H1 (cell line): ENCODE data around the gene SPTB. TPM values are rescaled to one million over a fixed set of nuclear protein-coding genes. Genes with fewer than 3 reads are reported as not detected.

ENCODE experiments used
- CTCF ChIA-PET: fragments of 300-600 bp; sonication (Branson Sonifier 250); formaldehyde crosslinking; loops from one replicate; lab custom pipeline; 2021; ENCODE audit not compliant: partially characterized antibody; lab: Charles Lee
- POLR2A ChIA-PET: fragments of 300-600 bp; sonication (Branson Sonifier 250); formaldehyde crosslinking; loops from one replicate; lab custom pipeline; 2021; ENCODE audit warnings: inconsistent platforms; ENCODE audit not compliant: partially characterized antibody; lab: Charles Lee
- DNase-seq, 2 experiments: peaks; one replicate each; pipeline versions ENCODE4 v3.0.0 to v3.0.0-alpha.2; 2010 to 2022; ENCODE audit warnings: low spot score in 2 of 2, low read depth in 1 of 2, mixed read lengths in 1 of 2
- FAIRE-seq: peaks from 2 replicates; lab custom pipeline; 2011; peaks lifted over from hg19 to GRCh38; lab: Jason Lieb, UNC
- H2AFZ ChIP-seq: 2 replicates; pipeline ENCODE4 v1.8.1; 2012; ENCODE audit warnings: low read length, inconsistent platforms
- H2AK5ac ChIP-seq: 2 replicates; pipeline ENCODE4 v1.6.1; 2013; ENCODE audit warnings: low read depth, low read length
- H2BK120ac ChIP-seq: replicated peaks from 2 replicates; pipeline ENCODE3; 2013; ENCODE audit warnings: low read depth, low read length, inconsistent platforms
- H2BK12ac ChIP-seq: 2 replicates; pipeline ENCODE4 v1.6.1; 2013; ENCODE audit warnings: low read depth, low read length
- H2BK15ac ChIP-seq: 2 replicates; pipeline ENCODE4 v1.6.1; 2013; ENCODE audit warnings: low read length
- H2BK20ac ChIP-seq: 2 replicates; pipeline ENCODE4 v1.6.1; 2013; ENCODE audit warnings: low read length
- H2BK5ac ChIP-seq: 2 replicates; pipeline ENCODE4 v1.6.1; 2013; ENCODE audit warnings: low read depth, low read length
- H3K14ac ChIP-seq: 2 replicates; pipeline ENCODE4 v1.6.1; 2013; ENCODE audit warnings: inconsistent platforms; ENCODE audit not compliant: insufficient read length
- H3K18ac ChIP-seq: 2 replicates; pipeline ENCODE4 v1.6.1; 2013; ENCODE audit warnings: low read length; ENCODE audit errors: extremely low read depth
- H3K23ac ChIP-seq: 2 replicates; pipeline ENCODE4 v1.6.1; 2013; ENCODE audit warnings: inconsistent platforms; ENCODE audit not compliant: insufficient read length
- H3K23me2 ChIP-seq: 2 replicates; pipeline ENCODE4 v1.6.1; 2013; ENCODE audit warnings: low read depth, low read length
- H3K27ac ChIP-seq: 2 replicates; pipeline ENCODE4 v1.6.1; 2011; ENCODE audit warnings: low read depth, low read length, inconsistent platforms
- H3K27me3 ChIP-seq, 4 experiments: replicated peaks in 1 of 4; 1 replicate in 1 of 4; 2 replicates in 3 of 4; pipeline versions ENCODE4 v1.6.1 to v1.8.1; 2011 to 2013; ENCODE audit warnings: low read length in 3 of 4, mild to moderate bottlenecking in 3 of 4, inconsistent platforms in 2 of 4, mixed read lengths in 2 of 4, moderate library complexity in 1 of 4; ENCODE audit not compliant: control insufficient read depth in 3 of 4, insufficient read depth in 3 of 4; ENCODE audit errors: extremely low read depth in 1 of 4
- H3K36me3 ChIP-seq, 4 experiments: 2 replicates each; pipeline versions ENCODE4 v1.6.1 to v1.8.1; 2011 to 2013; ENCODE audit warnings: mild to moderate bottlenecking in 4 of 4, low read length in 3 of 4, moderate library complexity in 2 of 4, control low read depth in 1 of 4, inconsistent platforms in 1 of 4; ENCODE audit not compliant: insufficient read depth in 4 of 4, control insufficient read depth in 2 of 4
- H3K4ac ChIP-seq: replicated peaks from 2 replicates; pipeline ENCODE3; 2013; ENCODE audit warnings: low read length, low read depth, mixed read lengths, inconsistent platforms; ENCODE audit not compliant: insufficient read length
- H3K4me1 ChIP-seq, 4 experiments: replicated peaks in 1 of 4; 1 replicate in 1 of 4; 2 replicates in 3 of 4; pipeline versions ENCODE4 v1.6.1 to v1.8.1; 2011 to 2013; ENCODE audit warnings: low read length in 3 of 4, inconsistent platforms in 2 of 4, mixed read lengths in 1 of 4; ENCODE audit not compliant: insufficient read depth in 4 of 4, control insufficient read depth in 3 of 4
- H3K4me2 ChIP-seq, 2 experiments: 2 replicates each; pipeline versions ENCODE4 v1.6.1 to v1.8.1; 2011 to 2013; ENCODE audit warnings: low read depth in 2 of 2, low read length in 2 of 2, control low read depth in 1 of 2, inconsistent platforms in 1 of 2, mild to moderate bottlenecking in 1 of 2; ENCODE audit not compliant: insufficient read depth in 1 of 2
- H3K4me3 ChIP-seq, 4 experiments: fragments of 200-600, 300-600 bp in 1 of 4; sonication (generic), shearing (Covaris generic), sonication (Bioruptor Twin) in 1 of 4; 2 replicates each; pipeline versions ENCODE4 v1.5.1 to v1.8.1; 2011 to 2016; ENCODE audit warnings: low read length in 4 of 4, low read depth in 3 of 4, control low read depth in 2 of 4, inconsistent platforms in 2 of 4, mild to moderate bottlenecking in 2 of 4, mixed read lengths in 1 of 4, moderate library complexity in 1 of 4; ENCODE audit not compliant: insufficient read depth in 2 of 4; ENCODE audit errors: extremely low read depth in 1 of 4
- H3K56ac ChIP-seq: replicated peaks from 2 replicates; pipeline ENCODE3; 2013; ENCODE audit warnings: low read depth, mild to moderate bottlenecking, mixed read lengths, low read length, inconsistent platforms; ENCODE audit not compliant: insufficient read length
- H3K79me1 ChIP-seq: 2 replicates; pipeline ENCODE4 v1.6.1; 2013; ENCODE audit warnings: low read depth, low read length, control low read depth
- H3K79me2 ChIP-seq, 2 experiments: 2 replicates each; pipeline versions ENCODE4 v1.6.1 to v1.8.1; 2012 to 2013; ENCODE audit warnings: low read length in 2 of 2, mild to moderate bottlenecking in 2 of 2, inconsistent platforms in 1 of 2; ENCODE audit not compliant: insufficient read depth in 2 of 2, control insufficient read depth in 1 of 2
- H3K9ac ChIP-seq, 4 experiments: replicated peaks in 1 of 4; 1 replicate in 1 of 4; 2 replicates in 3 of 4; pipeline versions ENCODE4 v1.6.1 to v1.8.1; 2011 to 2013; ENCODE audit warnings: low read depth in 3 of 4, low read length in 3 of 4, control low read depth in 2 of 4, mild to moderate bottlenecking in 2 of 4, moderate library complexity in 2 of 4, inconsistent platforms in 1 of 4; ENCODE audit errors: extremely low read depth in 1 of 4
- H3K9me3 ChIP-seq, 2 experiments: 2 replicates each; pipeline versions ENCODE4 v1.6.1 to v1.8.1; 2012 to 2013; ENCODE audit warnings: mild to moderate bottlenecking in 2 of 2, moderate library complexity in 2 of 2, control low read depth in 1 of 2, inconsistent platforms in 1 of 2, low read depth in 1 of 2, low read length in 1 of 2, mixed read lengths in 1 of 2; ENCODE audit not compliant: insufficient read depth in 2 of 2
- H4K20me1 ChIP-seq, 2 experiments: replicated peaks in 1 of 2; 2 replicates each; pipeline versions ENCODE3 to v1.8.1; 2011 to 2013; ENCODE audit warnings: inconsistent platforms in 2 of 2, low read length in 2 of 2, mild to moderate bottlenecking in 1 of 2; ENCODE audit not compliant: insufficient read depth in 2 of 2, control insufficient read depth in 1 of 2
- H4K5ac ChIP-seq: 2 replicates; pipeline ENCODE4 v1.6.1; 2013; ENCODE audit warnings: low read length, low read depth, mixed read lengths, inconsistent platforms; ENCODE audit not compliant: insufficient read length
- H4K8ac ChIP-seq: 2 replicates; pipeline ENCODE4 v1.8.0; 2013; ENCODE audit warnings: mild to moderate bottlenecking, moderate library complexity, low read length, inconsistent platforms; ENCODE audit not compliant: insufficient read depth; ENCODE audit errors: extremely low read depth
- H4K91ac ChIP-seq: replicated peaks from 2 replicates; pipeline ENCODE3; 2013; ENCODE audit warnings: low read length, mixed read lengths, inconsistent platforms; ENCODE audit not compliant: insufficient read length
- BCL11A ChIP-seq, 2 experiments: IDR thresholded peaks; one replicate each; pipeline ENCODE4 v1.6.1; 2011; ENCODE audit warnings: low read depth in 2 of 2, low read length in 2 of 2, mild to moderate bottlenecking in 2 of 2
- CBX8 ChIP-seq: fragments of 300-800, 300-1000 bp; sonication (generic); IDR thresholded peaks from 2 replicates; pipeline ENCODE4 v1.7.1; 2016; ENCODE audit warnings: low read depth, low read length, borderline replicate concordance
- CEBPB ChIP-seq: IDR thresholded peaks from 2 replicates; pipeline ENCODE4 v1.6.1; 2012; ENCODE audit warnings: low read depth, low read length
- GABPA ChIP-seq: IDR thresholded peaks from 2 replicates; pipeline ENCODE4 v1.6.1; 2011; ENCODE audit warnings: mild to moderate bottlenecking, low read length, moderate library complexity, borderline replicate concordance; ENCODE audit not compliant: insufficient read depth
- POLR2A ChIP-seq, 2 experiments: IDR thresholded peaks; 1 replicate in 1 of 2; 2 replicates in 1 of 2; pipeline ENCODE4 v1.6.1; 2011; ENCODE audit warnings: low read depth in 2 of 2, low read length in 2 of 2, mild to moderate bottlenecking in 2 of 2; ENCODE audit errors: control extremely low read depth in 1 of 2
- RXRA ChIP-seq: IDR thresholded peaks from 2 replicates; pipeline ENCODE4 v1.6.1; 2011; ENCODE audit warnings: low read depth, mild to moderate bottlenecking, low read length, moderate library complexity; ENCODE audit not compliant: insufficient read depth
- SIN3A ChIP-seq, 2 experiments: IDR thresholded peaks in 1 of 2; conservative IDR thresholded peaks in 1 of 2; 2 replicates each; pipeline ENCODE4 v1.6.1; 2011 to 2012; ENCODE audit warnings: low read length in 2 of 2, improper control_type of control experiment in 1 of 2, low read depth in 1 of 2, mild to moderate bottlenecking in 1 of 2
- SIX5 ChIP-seq: IDR thresholded peaks from 2 replicates; pipeline ENCODE4 v1.6.1; 2011; ENCODE audit warnings: mild to moderate bottlenecking, low read depth, low read length
- SRF ChIP-seq: IDR thresholded peaks from 2 replicates; pipeline ENCODE4 v1.6.1; 2011; ENCODE audit warnings: mild to moderate bottlenecking, low read depth, low read length, moderate library complexity
- WGBS, 2 experiments: shearing (Covaris generic) in 1 of 2; methylation state at CpG; one replicate each; pipeline versions ENCODE4 v1.1.6 to v1.1.7; 2013 to 2015; ENCODE audit warnings: low lambda C conversion rate in 2 of 2, mixed read lengths in 2 of 2, inconsistent platforms in 1 of 2, low coverage in 1 of 2, missing lambda C conversion rate in 1 of 2; ENCODE audit not compliant: insufficient replicate concordance in 2 of 2, insufficient coverage in 1 of 2, insufficient read length in 1 of 2; ENCODE audit errors: extremely low coverage in 1 of 2, missing lambda C conversion rate in 1 of 2; 5-methylcytosine and 5-hydroxymethylcytosine counted together
- polyA plus RNA-seq, 7 experiments: library from polyadenylated mRNA; depleted of rRNA in 3 of 7; stranded (reverse) in 5 of 7; unstranded in 2 of 7; fragments of >200 nt in 5 of 7; fragments of 200-250 nt in 2 of 7; gene quantifications; 1 replicate in 5 of 7; 2 replicates in 1 of 7; 4 replicates in 1 of 7; pipeline versions ENCODE4 v1.2.1 to v1.2.3, GENCODE V29; 2011 to 2013; ENCODE audit warnings: missing spikeins in 2 of 7, mixed read lengths in 2 of 7
- total RNA-seq: library from RNA; stranded (reverse); fragmentation: NEBNext Ultra II Directional; extraction: Animal tissue kit (Norgen Biotek cat#: 25700); gene quantifications from 2 replicates; pipeline ENCODE4 v1.2.1, GENCODE V29; 2021
- TF ChIP-seq, protein P1 (sequence below), 3 experiments: IDR thresholded peaks; 1 replicate in 2 of 3; 2 replicates in 1 of 3; pipeline versions ENCODE4 v1.5.1 to v1.6.1; 2011; ENCODE audit warnings: low read length in 3 of 3, mild to moderate bottlenecking in 3 of 3, inconsistent platforms in 2 of 3, low read depth in 1 of 3, moderate library complexity in 1 of 3; ENCODE audit not compliant: insufficient read depth in 1 of 3; ENCODE audit errors: control extremely low read depth in 1 of 3
- TF ChIP-seq, protein P2 (sequence below): IDR thresholded peaks from 2 replicates; pipeline ENCODE4 v1.6.1; 2012; ENCODE audit warnings: inconsistent platforms

The SPTB gene
- total and polyA plus RNA-seq, 2 of the 8 experiments (the other 6 are each of a cell fraction or from before 2014, with no cell fraction given) = 0.30 to 2.4 TPM

DNA sequence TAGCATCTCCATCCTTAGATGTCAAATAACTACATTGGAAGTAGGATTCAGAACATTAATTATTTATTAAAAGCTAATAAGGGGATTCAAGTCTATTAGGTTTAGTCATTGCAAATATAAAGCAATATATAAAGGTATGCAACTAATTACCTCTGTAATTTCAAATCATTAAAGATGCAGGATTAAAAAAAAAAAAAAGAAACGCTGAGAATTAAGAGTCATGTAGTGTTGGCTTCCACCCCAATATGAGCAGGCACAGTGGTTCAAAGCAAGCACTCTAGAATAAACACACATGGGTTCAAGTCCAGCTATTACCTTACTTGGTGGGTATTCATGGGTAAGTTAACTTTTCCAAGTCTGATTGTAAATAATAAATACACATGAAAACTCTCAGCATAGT lies 10.9 kb downstream of the SPTB start:
- Histone ChIP-seq H2BK12ac (no peak overlapping the region), H4K8ac (no peak overlapping the region), H4K20me1 (no peaks in the 10 kb centered on the region), H3K4me1 (peaks cover 0 to 12% (median 3%) of the 10 kb centered on the region in 4 experiments; a peak in 3 of 7 replicates), H3K79me1 (no peaks in the 10 kb centered on the region), H2BK15ac (no peak overlapping the region), H3K4me2 (no peak overlapping the region), H3K14ac (no peak overlapping the region), H3K9me3 (no peaks in the 10 kb centered on the region), H3K18ac (no peak overlapping the region), H3K56ac (no peak overlapping the region), H2BK20ac (no peak overlapping the region), H2AFZ (no peak overlapping the region), H3K36me3 (no peaks in the 10 kb centered on the region), H3K4ac (no peak overlapping the region), H2BK5ac (no peak overlapping the region), H3K23ac (no peak overlapping the region), H3K23me2 (no peaks in the 10 kb centered on the region), H3K9ac (no peak overlapping the region), H3K27me3 (no peaks in the 10 kb centered on the region; a peak in 2 of 7 replicates), H4K5ac (no peak overlapping the region), H2AK5ac (no peak overlapping the region), H2BK120ac (no peak overlapping the region), H3K4me3 (no peak overlapping the region), H3K79me2 (no peaks in the 10 kb centered on the region), H4K91ac (no peak overlapping the region), H3K27ac (no peak overlapping the region)
- no peak for FAIRE-seq
- WGBS, 2 experiments = 91% methylated on average over 1 of the region's 1 CpG; no CpG with 5 or more reads in 1 of the 2 experiments
- CTCF ChIA-PET = interaction anchor here (0.7 to 6.7 kb wide), 11 partner anchors 10 to 71 kb away, joined by 3 to 41 read pairs (median 10); partner anchors contain the start of gene SPTB
- POLR2A ChIA-PET = interaction anchor here (1.5 kb wide), 1 partner anchor 33 kb away, joined by 3 read pairs; no protein-coding TSS in a partner anchor
- DNase-seq = no peak
- TF ChIP-seq BCL11A (IDR thresholded peaks at IDR 0.05; ENCODE audit: low read depth in 2 of 2, low read length in 2 of 2) (no peak), SIN3A (conservative IDR thresholded peaks at IDR 0.05 in 1 of 2, IDR thresholded peaks at IDR 0.05 in 1 of 2; ENCODE audit: low read depth in 1 of 2, low read length in 2 of 2) (no peak), POLR2A (IDR thresholded peaks at IDR 0.05; ENCODE audit: control extremely low read depth in 1 of 2, low read depth in 2 of 2, low read length in 2 of 2) (no peak), RXRA (no peak), SRF (no peak), GABPA (no peak), CBX8 (no peak), CEBPB (no peak), SIX5 (no peak)
- TF ChIP-seq, protein P1, sequence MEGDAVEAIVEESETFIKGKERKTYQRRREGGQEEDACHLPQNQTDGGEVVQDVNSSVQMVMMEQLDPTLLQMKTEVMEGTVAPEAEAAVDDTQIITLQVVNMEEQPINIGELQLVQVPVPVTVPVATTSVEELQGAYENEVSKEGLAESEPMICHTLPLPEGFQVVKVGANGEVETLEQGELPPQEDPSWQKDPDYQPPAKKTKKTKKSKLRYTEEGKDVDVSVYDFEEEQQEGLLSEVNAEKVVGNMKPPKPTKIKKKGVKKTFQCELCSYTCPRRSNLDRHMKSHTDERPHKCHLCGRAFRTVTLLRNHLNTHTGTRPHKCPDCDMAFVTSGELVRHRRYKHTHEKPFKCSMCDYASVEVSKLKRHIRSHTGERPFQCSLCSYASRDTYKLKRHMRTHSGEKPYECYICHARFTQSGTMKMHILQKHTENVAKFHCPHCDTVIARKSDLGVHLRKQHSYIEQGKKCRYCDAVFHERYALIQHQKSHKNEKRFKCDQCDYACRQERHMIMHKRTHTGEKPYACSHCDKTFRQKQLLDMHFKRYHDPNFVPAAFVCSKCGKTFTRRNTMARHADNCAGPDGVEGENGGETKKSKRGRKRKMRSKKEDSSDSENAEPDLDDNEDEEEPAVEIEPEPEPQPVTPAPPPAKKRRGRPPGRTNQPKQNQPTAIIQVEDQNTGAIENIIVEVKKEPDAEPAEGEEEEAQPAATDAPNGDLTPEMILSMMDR (IDR thresholded peaks at IDR 0.05; ENCODE audit: control extremely low read depth in 1 of 3, insufficient read depth in 1 of 3, low read depth in 1 of 3, low read length in 3 of 3) = no peak
- TF ChIP-seq, protein P2, sequence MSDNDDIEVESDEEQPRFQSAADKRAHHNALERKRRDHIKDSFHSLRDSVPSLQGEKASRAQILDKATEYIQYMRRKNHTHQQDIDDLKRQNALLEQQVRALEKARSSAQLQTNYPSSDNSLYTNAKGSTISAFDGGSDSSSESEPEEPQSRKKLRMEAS = no peak
